ENCODE data around the gene KDM6A.

GRCh38 chrX:45046417-45046816 is 173.4 kb downstream of the KDM6A start:
- TF ChIP-seq CTCF (CRISPR knock-in tag; IDR thresholded peaks at IDR 0.05) (no peak), POLR2AphosphoS5 (IDR thresholded peaks at IDR 0.05; ENCODE audit: low read depth, low read length) (no peak), ZNF232 (CRISPR knock-in tag; IDR thresholded peaks at IDR 0.05; ENCODE audit: borderline replicate concordance) (no peak), POLR2A (IDR thresholded peaks at IDR 0.05; ENCODE audit: insufficient read depth in 1 of 2, low read depth in 2 of 2, low read length in 2 of 2) (no peak), NFYB (CRISPR knock-in tag; IDR thresholded peaks at IDR 0.05) (no peak), GLI4 (CRISPR knock-in tag; IDR thresholded peaks at IDR 0.05; ENCODE audit: borderline replicate concordance) (no peak), PATZ1 (CRISPR knock-in tag; IDR thresholded peaks at IDR 0.05) (no peak), GATAD1 (CRISPR knock-in tag; IDR thresholded peaks at IDR 0.05) (no peak)
